Measurements from ENCODE around the gene RHOA. TPM values are rescaled to one million over a fixed set of nuclear protein-coding genes. Genes with fewer than 3 reads are reported as not detected.

The RHOA gene
- total RNA-seq: 200 TPM

DNA sequence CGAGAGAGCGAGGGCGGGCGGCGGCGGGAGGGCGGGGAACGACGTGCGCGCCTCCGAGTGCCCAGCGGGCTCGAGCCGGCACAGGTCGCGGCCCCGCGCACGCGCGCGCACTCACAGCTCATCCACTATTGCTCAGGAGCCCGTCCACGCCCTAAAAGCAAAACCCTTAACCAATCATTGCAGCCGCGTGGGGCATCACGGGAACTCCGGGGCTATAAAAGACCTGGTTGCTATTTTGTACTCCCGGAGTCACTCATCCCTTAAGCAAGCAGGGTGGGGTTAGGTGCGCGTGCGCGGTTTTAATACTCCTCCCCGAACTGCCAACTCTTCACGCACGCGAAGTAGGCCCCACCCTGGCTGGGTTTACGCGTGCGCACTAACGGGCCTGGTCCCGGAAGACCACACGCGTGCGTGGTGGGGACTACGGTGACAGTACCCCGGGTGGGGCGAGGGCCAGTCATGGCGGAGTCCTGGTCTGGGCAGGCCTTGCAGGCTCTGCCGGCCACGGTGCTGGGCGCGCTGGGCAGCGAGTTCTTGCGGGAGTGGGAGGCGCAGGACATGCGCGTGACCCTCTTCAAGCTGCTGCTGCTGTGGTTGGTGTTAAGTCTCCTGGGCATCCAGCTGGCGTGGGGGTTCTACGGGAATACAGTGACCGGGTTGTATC lies at the start of gene RHOA, which contains the start of gene TCTA:
Gene RHOA (minus strand): TSS at position 9 of the 664 bp plus-strand sequence. CDS start 36,387 bp downstream, outside the sequence.
Gene TCTA (plus strand): TSS at position 456 of the 664 bp plus-strand sequence. CDS start 4 bp downstream, at position 460.

GRCh38 chr3:49422379-49423248 lies 10.8 kb upstream of the RHOA start, which contains the start of gene AMT:
AMT (minus strand) TSS chr3:49422473; CDS start chr3:49422450, 23 bp downstream.

DNA sequence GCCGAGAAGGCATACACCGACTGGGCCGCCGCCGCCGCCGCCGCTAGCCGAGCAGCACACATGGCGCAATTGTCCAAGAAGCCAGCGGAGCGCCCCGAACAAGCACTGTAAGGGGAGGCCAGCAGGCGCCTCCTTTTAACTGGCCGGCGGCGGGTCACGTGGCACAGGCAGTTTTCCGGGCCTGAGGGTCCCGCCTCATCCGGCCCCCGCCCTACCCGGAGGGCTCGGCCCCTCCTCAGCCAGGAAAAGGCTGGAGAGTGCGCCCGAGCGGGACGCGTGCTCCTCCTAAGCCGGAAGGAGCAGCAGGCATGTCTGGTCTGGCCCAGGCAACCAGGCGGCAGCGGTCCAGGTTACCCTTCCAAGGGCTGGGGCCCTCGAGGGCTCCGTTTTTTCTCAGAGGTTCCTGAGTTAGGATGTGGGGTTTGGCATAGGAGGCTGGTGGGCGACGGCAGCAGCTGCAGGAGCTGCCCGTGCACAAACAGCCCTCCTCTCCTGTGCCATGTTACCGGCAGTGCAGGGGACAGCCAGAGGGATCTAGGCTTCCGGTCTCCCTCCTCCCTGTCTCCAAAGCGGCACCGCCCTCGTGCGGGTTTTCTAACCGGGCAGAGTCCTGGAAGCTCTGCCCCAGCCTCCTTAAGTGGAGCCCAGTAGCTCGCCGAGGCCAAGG lies 53.4 kb downstream of the RHOA start, which contains the start of gene GPX1:
Gene GPX1 (minus strand): TSS at position 137 of the 667 bp plus-strand sequence. CDS start 75 bp downstream, at position 62.

GRCh38 chr3:49339941-49340800 lies 71.6 kb downstream of the RHOA start, which contains the start of gene USP4:
USP4 (minus strand) TSS chr3:49340053; CDS start chr3:49340024, 29 bp downstream.

Other genes with a start within 250 kb of the RHOA start
- 13.8 TPM for gene CCDC71, start 245.6 kb downstream of the RHOA start, total RNA-seq
- 22.1 TPM for gene KLHDC8B, start 240.4 kb downstream of the RHOA start, total RNA-seq
- 6.7 TPM for gene C3orf62, start 134.7 kb downstream of the RHOA start, total RNA-seq
- 29.5 TPM for gene USP4, start 71.9 kb downstream of the RHOA start, total RNA-seq
- 79.1 TPM for gene GPX1, start 53.6 kb downstream of the RHOA start, total RNA-seq
- 18.0 TPM for gene TCTA, start 447 bp upstream of the RHOA start, total RNA-seq
- gene AMT, start 10.5 kb upstream of the RHOA start, total RNA-seq: 3.9 TPM
- gene NICN1, start 17.3 kb upstream of the RHOA start, total RNA-seq: 18.5 TPM
- gene DAG1, start 58.3 kb upstream of the RHOA start, total RNA-seq: 33.4 TPM
- 11.5 TPM for gene BSN, start 142.5 kb upstream of the RHOA start, total RNA-seq